Stomach (tissue), 9 donors: Measurements from ENCODE around the gene GSE1. TPM values are rescaled to one million over a fixed set of nuclear protein-coding genes. Genes with fewer than 3 reads are reported as not detected.

ENCODE experiments used
- DNase-seq, 2 donors: peaks; one replicate each; pipeline versions ENCODE4 v3.0.0 to v3.0.0-alpha.2; 2013 to 2019
- H3K27ac ChIP-seq, 5 donors: fragments of 200-600 bp in 4 of 5; sonication (generic) in 4 of 5; one replicate each; pipeline ENCODE4 v1.5.1; 2013 to 2019; ENCODE audit warnings: mild to moderate bottlenecking in 1 of 5, moderate library complexity in 1 of 5
- H3K27me3 ChIP-seq, 3 donors: fragments of 200-600 bp; sonication (generic); one replicate each; pipeline ENCODE4 v1.5.1; 2017 to 2019; ENCODE audit warnings: mixed run types in 1 of 3
- H3K36me3 ChIP-seq, 4 donors: fragments of 200-600 bp; sonication (generic); 1 replicate in 3 of 4; 2 replicates in 1 of 4; pipeline ENCODE4 v1.5.1; 2016 to 2019
- H3K4me1 ChIP-seq, 4 donors: fragments of 200-600 bp; sonication (generic); one replicate each; pipeline ENCODE4 v1.5.1; 2016 to 2019
- H3K4me3 ChIP-seq, 4 donors: fragments of 200-600 bp; sonication (generic) in 3 of 4; one replicate each; pipeline ENCODE4 v1.5.1; 2016 to 2019; ENCODE audit warnings: mild to moderate bottlenecking in 1 of 4
- H3K9me3 ChIP-seq, 4 donors: fragments of 200-600 bp; sonication (generic); one replicate each; pipeline ENCODE4 v1.5.1; 2016 to 2019
- EP300 ChIP-seq: sonication (generic); formaldehyde crosslinking; IDR thresholded peaks from one replicate; pipeline ENCODE4 v1.6.1; 2017; ENCODE audit warnings: antibody characterized with exemption
- POLR2A ChIP-seq, 4 donors: fragments of 450-650 bp; IDR thresholded peaks; one replicate each; pipeline ENCODE4 v1.6.1; 2016; ENCODE audit warnings: antibody characterized with exemption in 4 of 4, control low read depth in 2 of 4, mild to moderate bottlenecking in 1 of 4, moderate library complexity in 1 of 4
- POLR2AphosphoS5 ChIP-seq, 3 donors: sonication (generic); formaldehyde crosslinking; IDR thresholded peaks; one replicate each; pipeline ENCODE4 v1.6.1; 2016; ENCODE audit warnings: antibody characterized with exemption in 3 of 3
- WGBS, 5 donors: extraction: QIAGEN DNeasy Blood & Tissue Kit in 3 of 5; methylation state at CpG; one replicate each; pipeline versions ENCODE4 v1.1.5 to v1.1.7; 2013 to 2018; 5-methylcytosine and 5-hydroxymethylcytosine counted together
- intact Hi-C: fragments of 100-400 bp; cut with DNase I; formaldehyde crosslinking; loops from one replicate; pipeline ENCODE4 v1.15.1; 2023; ENCODE audit warnings: low total_unique reads
- polyA plus RNA-seq, 3 donors: library from polyadenylated mRNA; stranded (reverse); fragments of 200-250 nt; gene quantifications; one replicate each; pipeline ENCODE4 v1.2.3, GENCODE V29; 2013
- total RNA-seq, 5 donors: library from RNA; depleted of rRNA; stranded (reverse); fragments of >200 nt; gene quantifications; one replicate each; pipeline versions ENCODE4 v1.1.0 to v1.2.3, GENCODE V29; 2014 to 2016
- TF ChIP-seq, protein P1 (sequence below), 7 experiments: fragments of 450-650 bp in 4 of 7; fragments of 200-600 bp in 3 of 7; sonication (generic) in 3 of 7; IDR thresholded peaks; one replicate each; pipeline ENCODE4 v1.5.1; 2016 to 2019; ENCODE audit warnings: antibody characterized with exemption in 7 of 7, control low read depth in 2 of 7, mild to moderate bottlenecking in 1 of 7
- donor health status: healthy with polysubstance abuse.
- donor health status: Bipolar disorder and iron deficiency.
- donor health status: healthy.

GSE1 gene
- total and polyA plus RNA-seq, 8 donors: 11.8 to 294 (median 93.0) TPM

DNA sequence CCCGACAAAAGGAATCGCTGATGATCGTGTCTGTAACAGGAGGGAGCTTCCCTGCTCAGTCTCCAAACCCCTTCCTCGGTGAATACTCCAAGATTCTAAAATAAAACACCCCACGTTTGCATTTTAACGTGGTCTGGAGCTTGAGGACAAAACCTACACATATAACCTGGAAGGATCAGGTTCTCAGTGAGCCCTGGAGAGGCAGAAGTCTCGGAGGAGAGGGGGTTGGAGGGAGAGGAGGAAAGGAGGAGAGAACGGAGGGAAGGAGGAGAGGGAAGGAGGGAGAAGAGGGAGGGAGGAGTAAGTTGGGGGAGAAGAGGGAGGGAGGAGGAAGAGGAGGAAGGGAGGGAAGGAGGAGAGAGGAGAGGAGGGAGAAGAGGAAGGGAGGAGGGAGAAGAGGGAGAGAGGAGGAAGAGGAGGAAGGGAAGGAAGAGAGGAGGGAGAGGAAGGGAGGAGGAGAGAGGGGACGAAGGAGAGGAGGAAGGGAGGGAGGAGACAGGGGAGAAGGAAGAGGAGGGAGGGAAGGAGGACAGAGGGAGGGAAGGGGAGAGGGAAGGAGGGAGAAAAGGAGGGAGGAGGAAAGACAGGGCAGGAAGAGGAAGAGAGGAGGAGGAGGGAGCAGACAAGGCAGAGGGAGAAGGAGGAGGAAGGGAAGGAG is 103.0 kb downstream of the GSE1 start:
- H3K9me3 ChIP-seq: peaks cover 0 to 9% (median 6%) of the 10 kb centered on the region in 4 donors
- intact Hi-C loops: loop anchor here (10.0 kb wide), 1 partner anchor 441 kb away; no protein-coding TSS in a partner anchor
- DNase-seq: peak in 1 of 2 donors; percentile 50
- no peak overlapping the region for H3K4me3 ChIP-seq
- peaks cover 0 to 29% (median 5%) of the 10 kb centered on the region in 4 donors for H3K4me1 ChIP-seq
- TF ChIP-seq POLR2A (IDR thresholded peaks at IDR 0.05) (no peak), EP300 (no peak), POLR2AphosphoS5 (IDR thresholded peaks at IDR 0.05) (no peak)
- TF ChIP-seq, protein P1, sequence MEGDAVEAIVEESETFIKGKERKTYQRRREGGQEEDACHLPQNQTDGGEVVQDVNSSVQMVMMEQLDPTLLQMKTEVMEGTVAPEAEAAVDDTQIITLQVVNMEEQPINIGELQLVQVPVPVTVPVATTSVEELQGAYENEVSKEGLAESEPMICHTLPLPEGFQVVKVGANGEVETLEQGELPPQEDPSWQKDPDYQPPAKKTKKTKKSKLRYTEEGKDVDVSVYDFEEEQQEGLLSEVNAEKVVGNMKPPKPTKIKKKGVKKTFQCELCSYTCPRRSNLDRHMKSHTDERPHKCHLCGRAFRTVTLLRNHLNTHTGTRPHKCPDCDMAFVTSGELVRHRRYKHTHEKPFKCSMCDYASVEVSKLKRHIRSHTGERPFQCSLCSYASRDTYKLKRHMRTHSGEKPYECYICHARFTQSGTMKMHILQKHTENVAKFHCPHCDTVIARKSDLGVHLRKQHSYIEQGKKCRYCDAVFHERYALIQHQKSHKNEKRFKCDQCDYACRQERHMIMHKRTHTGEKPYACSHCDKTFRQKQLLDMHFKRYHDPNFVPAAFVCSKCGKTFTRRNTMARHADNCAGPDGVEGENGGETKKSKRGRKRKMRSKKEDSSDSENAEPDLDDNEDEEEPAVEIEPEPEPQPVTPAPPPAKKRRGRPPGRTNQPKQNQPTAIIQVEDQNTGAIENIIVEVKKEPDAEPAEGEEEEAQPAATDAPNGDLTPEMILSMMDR (IDR thresholded peaks at IDR 0.05): no peak
- no peaks in the 10 kb centered on the region for H3K36me3 ChIP-seq
- 41 to 59% (median 46%) methylated on average over 9 of the region's 9 CpGs for WGBS, 5 donors
- no peak overlapping the region for H3K27ac ChIP-seq
- peaks cover 0 to 11% (median 0%) of the 10 kb centered on the region in 3 donors for H3K27me3 ChIP-seq

DNA sequence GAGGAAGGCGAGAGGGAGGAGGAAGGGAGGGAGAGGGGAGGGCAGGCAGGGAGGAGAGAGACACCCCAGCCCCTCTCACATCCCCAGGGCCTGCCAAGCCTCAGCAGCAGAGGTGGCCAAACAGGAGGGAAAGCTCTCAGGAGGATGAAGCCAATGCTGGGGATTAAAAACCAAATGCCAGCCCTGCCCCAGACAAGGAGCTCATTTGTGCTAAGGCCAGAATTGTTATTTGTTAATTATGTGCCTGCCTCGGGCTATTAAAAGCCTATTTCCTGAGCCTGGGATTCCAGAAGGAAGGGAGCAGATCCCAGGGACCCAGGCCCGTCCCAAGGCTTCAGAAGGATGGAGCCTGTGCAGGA is 103.5 kb downstream of the GSE1 start:
- Histone ChIP-seq H3K27me3 (peaks cover 0 to 11% (median 0%) of the 10 kb centered on the region in 3 donors), H3K9me3 (peaks cover 0 to 9% (median 5%) of the 10 kb centered on the region in 4 donors), H3K36me3 (no peaks in the 10 kb centered on the region), H3K4me1 (peaks cover 0 to 29% (median 5%) of the 10 kb centered on the region in 4 donors), H3K27ac (no peak overlapping the region), H3K4me3 (no peak overlapping the region)
- intact Hi-C loops: loop anchor here (10.0 kb wide), 1 partner anchor 442 kb away; no protein-coding TSS in a partner anchor
- no peak for DNase-seq
- WGBS, 5 donors: 44 to 66% (median 60%) methylated on average over 2 to 3 of the region's 3 CpGs
- TF ChIP-seq EP300 (no peak), POLR2AphosphoS5 (IDR thresholded peaks at IDR 0.05) (no peak), POLR2A (IDR thresholded peaks at IDR 0.05) (no peak)
- TF ChIP-seq, protein P1 (IDR thresholded peaks at IDR 0.05): no peak

DNA sequence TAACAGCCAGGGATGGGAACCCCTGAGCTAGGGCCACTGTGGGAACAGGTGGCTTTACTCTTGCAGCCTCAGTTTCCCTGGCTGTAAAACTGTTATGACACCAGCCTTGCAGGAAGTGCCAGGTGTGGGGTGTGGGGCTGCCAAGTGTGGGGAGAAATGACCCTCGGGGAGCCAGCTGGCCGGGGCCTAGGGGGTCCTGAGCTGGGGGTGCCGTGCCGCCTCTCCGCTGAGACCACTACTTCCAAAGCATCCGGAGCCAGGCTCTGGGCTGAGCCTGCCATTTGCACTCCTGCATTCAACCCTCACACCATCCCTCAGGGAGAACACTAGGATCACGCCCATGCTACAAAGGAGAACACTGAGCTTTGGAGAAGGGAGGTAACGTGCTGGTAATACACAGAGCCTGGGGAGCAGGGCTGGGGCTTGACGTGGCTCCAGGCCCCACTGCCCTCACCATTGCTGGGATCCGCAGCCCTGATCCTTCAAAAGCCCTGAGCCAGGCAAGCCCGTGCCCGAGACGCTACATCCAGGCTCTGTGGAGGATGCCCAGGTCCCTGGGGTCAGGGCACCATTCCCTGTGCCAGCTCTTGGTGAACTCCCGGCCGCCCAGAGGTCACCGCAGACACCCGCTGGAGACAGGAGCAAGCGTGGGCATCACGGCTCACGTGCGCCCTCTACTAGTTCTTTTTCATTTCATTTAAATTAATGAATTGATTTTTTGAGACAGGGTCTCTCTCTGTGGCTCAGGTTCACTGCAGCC is 104.5 kb downstream of the GSE1 start:
- TF ChIP-seq POLR2A (IDR thresholded peaks at IDR 0.05): no peak
- TF ChIP-seq, protein P1 (IDR thresholded peaks at IDR 0.05): peak in 5 of 7 experiments; percentile 43 to 79 (median 61)
- peaks cover 0 to 11% (median 0%) of the 10 kb centered on the region in 3 donors for H3K27me3 ChIP-seq
- peak; percentile 75 to 87 for DNase-seq
- intact Hi-C loops: loop anchor here (10.0 kb wide), 1 partner anchor 443 kb away; no protein-coding TSS in a partner anchor
- H3K36me3 ChIP-seq: no peaks in the 10 kb centered on the region
- WGBS, 5 donors: 37 to 42% (median 39%) methylated on average over 19 to 21 of the region's 21 CpGs
- H3K27ac ChIP-seq: no peak overlapping the region
- peaks cover 0 to 29% (median 5%) of the 10 kb centered on the region in 4 donors for H3K4me1 ChIP-seq
- H3K4me3 ChIP-seq: no peak overlapping the region
- H3K9me3 ChIP-seq: peaks cover 0 to 2% (median 0%) of the 10 kb centered on the region in 4 donors

DNA sequence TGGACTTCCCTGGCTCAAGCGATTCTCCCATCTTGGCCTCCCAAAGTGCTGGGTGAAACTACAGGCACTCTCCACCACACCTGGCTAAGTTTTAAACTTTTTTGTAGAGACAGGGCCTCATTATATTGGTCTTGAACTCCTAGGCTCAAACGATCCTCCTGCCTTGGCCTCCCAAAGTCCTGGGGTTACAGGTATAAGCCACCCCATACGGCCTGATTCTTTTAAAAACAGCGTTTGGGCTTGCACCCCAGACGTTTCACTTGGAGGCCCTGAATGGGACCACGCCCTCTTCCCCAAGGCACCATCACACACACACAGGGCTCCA is 105.0 kb downstream of the GSE1 start:
- Histone ChIP-seq H3K4me1 (peaks cover 0 to 29% (median 5%) of the 10 kb centered on the region in 4 donors), H3K9me3 (no peaks in the 10 kb centered on the region), H3K4me3 (no peak overlapping the region), H3K27me3 (peaks cover 0 to 11% (median 0%) of the 10 kb centered on the region in 3 donors), H3K36me3 (no peaks in the 10 kb centered on the region), H3K27ac (no peak overlapping the region)
- DNase-seq: no peak
- TF ChIP-seq EP300 (no peak), POLR2A (IDR thresholded peaks at IDR 0.05) (no peak), POLR2AphosphoS5 (IDR thresholded peaks at IDR 0.05) (no peak)
- TF ChIP-seq, protein P1 (IDR thresholded peaks at IDR 0.05): peak in 1 of 7 experiments; percentile 3
- WGBS, 5 donors: 31 to 44% (median 38%) methylated on average over 2 to 6 of the region's 6 CpGs
- intact Hi-C loops: loop anchor here (10.0 kb wide), 1 partner anchor 443 kb away; no protein-coding TSS in a partner anchor
